Measurements from ENCODE around the gene PDK2. TPM values are rescaled to one million over a fixed set of nuclear protein-coding genes. Genes with fewer than 3 reads are reported as not detected.
A peak's percentile ranks its signal among the peaks of the same experiment; 100 is the strongest.

PDK2 gene
- total RNA-seq, 1 experiment from 2014 or later = 22.5 TPM

DNA sequence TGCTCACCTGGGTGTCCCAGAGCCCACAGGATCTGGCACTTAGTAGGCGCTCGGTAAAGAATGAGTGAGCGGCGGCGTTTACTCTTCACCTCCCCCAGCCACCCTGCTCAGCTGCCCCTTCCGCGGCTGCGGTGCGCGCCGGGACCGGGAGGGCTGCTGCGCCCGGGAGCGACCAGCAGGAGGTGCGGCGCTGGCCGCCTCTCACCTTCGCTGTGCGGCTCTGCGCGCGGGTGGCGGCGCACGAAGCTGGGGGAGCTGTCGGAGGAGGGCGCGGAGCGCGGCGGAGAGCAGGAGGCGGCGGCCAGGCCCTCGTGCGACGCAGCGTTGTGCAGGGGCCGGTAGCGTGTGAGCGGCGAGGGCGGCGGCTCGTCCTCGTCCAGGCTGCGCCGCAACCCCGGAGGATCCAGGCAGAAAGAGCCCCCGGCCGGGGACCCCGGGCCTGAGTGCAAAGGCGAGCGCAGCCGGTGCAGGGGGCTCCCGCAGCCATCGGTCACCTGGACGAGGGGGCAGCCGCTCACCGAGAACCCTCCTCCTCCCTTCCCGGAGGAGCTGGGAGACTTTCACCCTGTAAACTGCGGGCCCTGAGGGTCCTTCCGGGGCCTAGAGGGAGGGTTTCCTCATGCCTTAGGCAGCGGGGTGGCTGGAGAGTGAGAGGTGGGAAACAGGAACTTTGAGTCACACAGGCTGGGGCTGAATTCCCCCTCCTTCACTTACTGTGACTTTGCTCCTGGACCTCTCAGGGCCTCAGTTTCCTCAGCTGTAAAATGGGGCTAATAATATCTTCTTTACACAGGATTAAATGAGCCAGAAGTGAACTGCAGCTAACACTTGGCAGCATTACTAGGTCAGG lies 22.3 kb downstream of the PDK2 start:
- DNase-seq (ENCODE audit: low read depth) = no peak

- no peak for DNase-seq (ENCODE audit: low read depth)
These were observed 23.1 kb downstream of the PDK2 start for GRCh38 chr17:50118076-50118827.

GRCh38 chr17:50118828-50119218 lies 23.7 kb downstream of the PDK2 start:
- DNase-seq (ENCODE audit: low read depth) = no peak

- DNase-seq (ENCODE audit: low read depth) = no peak
These were observed 25.5 kb downstream of the PDK2 start for GRCh38 chr17:50120475-50121253.

DNA sequence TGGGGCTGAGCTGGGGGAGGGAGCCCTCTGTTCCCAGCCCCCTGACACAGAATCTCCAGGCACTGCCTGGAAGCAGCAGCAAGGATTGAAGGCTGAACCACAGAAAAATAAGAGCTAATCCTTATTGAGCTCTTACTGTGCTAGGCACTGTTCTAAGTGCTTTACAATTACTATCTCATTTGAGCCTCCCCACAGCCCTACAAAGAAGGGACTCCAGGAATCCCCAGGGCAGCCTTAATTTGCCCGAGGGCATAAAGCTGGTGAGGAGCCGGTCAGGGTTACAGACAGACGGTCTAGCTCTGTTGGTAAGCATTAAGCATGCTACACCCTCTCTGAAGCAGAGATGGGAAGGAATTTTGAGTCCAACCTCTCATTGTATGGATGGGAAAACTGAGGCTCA lies 27.8 kb downstream of the PDK2 start:
- DNase-seq (ENCODE audit: low read depth) = no peak

DNA sequence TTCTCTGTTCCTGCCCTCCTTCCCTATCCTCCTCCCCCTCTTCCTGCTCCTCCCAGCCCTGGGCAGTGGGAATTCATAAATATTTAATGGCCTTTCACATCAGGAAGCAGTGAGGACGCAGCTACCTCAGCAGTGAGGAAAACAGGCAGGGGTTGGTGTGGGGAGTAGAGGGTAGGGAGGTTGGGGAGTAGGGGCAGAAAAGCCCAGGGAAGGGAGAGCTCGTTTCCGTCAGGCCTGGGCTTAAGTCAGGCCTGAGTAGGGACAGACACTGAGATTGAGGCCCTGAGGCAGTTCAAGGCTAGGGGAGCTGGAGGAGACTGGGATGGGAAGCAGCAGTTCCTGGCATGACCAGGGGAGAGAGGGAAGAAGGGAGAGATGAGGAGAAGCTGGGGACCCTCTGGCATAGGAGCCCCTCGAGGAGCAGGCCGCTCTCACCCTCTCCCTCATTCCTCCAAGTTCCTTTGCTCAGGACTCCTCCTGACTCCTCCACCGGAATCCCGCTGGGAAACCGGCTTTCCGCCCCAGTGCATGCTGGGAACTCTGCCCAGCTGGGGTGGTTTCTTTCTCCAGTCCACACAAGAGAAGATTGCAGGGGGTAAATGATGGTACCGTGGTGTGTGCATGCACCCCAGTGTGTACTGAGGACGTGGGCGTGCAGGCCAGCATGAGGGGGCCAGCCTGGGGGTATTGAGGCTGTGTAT lies 28.6 kb downstream of the PDK2 start:
- no peak for DNase-seq (ENCODE audit: low read depth)

DNA sequence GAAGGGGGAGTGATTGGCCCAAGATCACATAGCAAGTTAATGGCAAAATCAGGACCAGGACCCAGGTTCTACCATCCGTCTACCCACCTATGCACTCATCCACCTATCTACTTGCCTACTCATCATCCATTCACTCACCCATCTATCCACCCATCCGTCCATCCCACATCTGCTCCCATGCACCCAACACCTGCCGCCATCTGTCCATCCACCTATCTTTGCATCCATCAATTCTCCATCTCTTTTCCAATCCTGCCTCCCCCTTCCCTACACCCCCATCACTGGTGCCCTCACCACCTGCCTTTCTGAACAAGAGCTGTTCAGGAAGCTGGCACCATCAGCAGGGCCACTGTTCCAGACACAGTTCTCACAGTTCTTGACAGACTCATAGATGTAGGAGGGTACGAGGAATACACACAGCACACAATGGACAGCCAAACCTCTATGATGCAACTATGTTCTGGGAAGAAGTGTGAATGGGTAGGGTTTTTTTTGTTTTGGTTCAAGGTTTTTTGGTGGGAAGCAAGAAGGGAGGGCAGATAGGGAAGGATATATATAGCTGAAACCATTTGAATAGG lies 30.4 kb downstream of the PDK2 start:
- DNase-seq (ENCODE audit: low read depth) = no peak

DNA sequence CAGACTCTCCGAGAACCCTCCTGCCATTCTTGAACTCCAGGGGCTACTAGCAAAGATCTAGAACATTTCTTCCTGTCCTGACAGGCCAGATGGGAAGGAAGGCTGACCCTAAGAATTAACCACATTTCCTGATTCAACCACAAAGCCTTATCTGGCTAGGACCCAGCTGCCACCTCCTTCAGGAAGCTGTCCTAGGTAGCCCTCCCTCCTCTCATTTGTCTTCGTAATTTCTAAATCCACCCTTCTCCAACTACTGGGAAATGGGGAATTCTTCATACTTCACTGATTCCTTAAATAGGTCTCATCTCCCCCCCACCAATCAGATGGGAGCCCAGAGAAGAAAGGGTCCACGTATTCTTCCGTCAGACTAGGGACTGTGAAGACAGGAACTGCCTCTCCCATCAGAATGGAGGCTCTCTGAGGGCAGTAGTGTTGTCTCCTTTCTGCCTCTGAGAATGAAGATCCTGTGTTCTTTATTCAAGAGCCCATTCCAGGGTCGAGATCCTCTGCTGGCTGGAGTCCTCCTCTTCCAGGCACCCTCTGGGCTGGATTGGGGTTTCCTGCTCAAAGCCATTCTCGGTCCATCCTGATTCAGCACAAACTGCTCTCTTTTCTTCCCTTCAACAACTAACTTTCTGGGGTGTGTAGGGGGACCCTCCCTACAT lies 32.7 kb downstream of the PDK2 start:
- DNase-seq (ENCODE audit: low read depth) = peak; percentile 49

DNA sequence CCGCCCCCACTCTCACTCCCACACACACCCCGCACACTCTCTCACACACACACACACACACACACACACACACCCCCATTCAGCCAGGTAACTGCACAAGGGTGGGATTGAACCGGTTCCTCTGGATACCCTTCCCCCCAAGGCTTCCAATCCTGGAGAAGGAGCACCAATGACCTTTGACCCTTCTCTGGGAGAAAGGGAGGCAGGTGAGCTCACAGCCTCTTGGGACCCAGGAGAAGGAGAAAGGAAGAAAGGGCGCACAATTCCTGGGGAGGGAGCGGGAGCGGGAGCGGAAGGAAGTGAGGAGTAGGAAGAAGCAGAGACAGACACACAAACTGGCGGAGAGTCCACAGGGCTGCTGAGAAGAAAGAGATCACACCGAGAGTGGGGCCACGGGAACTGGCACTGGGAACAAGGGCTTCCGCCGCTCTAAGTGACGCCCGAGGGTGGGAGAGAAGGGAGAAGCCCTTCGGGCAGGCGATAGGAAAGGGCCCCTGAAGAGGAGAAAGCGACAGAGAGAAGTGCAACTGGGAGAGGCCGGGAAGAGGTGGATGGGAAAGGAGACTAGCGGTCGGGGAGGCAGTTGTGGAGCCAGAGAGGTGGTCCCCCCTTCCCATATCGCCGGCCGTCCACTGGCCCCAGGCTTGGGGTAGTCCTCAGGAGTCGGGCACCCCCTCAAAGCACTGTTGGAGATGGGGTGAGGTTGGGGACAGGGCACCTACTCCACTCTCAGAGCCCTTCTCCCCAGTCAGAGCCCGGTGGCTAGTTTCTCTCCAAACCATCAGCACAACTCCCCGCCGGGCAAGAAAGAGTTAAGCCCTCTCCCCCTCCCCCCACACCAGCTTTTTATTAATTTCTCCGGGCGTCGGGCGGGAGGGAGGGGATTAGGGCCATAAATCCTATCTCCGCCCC lies 33.5 kb downstream of the PDK2 start:
- DNase-seq (ENCODE audit: low read depth) = no peak

DNA sequence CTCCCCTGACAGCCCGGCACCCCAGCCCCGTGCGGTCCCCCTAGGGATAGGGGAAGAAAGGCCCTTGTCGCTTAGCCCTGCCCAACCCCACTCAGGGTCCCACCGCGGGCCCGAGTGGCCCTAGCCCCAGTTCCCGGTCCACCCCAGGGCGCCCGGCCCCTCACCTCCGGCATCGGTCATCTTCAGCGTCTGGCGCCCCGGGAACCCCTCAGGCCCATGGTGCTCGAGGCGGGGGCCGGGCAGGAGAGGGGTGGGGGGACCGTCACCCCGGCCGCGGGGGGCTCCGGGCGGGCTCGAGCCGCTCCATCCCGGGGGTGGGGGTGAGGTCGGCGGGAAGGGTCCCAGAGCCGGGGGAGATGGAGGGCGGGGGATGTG lies 34.2 kb downstream of the PDK2 start:
- DNase-seq (ENCODE audit: low read depth) = no peak

GRCh38 chr17:50129728-50130558 lies 34.8 kb downstream of the PDK2 start, which contains the start of gene SAMD14:
SAMD14 (minus strand) TSS chr17:50130160; CDS start chr17:50124959, 5,201 bp downstream.
- peak; percentile 42 for DNase-seq (ENCODE audit: low read depth)

GRCh38 chr17:50130559-50131305 lies 35.6 kb downstream of the PDK2 start:
- DNase-seq (ENCODE audit: low read depth) = no peak

DNA sequence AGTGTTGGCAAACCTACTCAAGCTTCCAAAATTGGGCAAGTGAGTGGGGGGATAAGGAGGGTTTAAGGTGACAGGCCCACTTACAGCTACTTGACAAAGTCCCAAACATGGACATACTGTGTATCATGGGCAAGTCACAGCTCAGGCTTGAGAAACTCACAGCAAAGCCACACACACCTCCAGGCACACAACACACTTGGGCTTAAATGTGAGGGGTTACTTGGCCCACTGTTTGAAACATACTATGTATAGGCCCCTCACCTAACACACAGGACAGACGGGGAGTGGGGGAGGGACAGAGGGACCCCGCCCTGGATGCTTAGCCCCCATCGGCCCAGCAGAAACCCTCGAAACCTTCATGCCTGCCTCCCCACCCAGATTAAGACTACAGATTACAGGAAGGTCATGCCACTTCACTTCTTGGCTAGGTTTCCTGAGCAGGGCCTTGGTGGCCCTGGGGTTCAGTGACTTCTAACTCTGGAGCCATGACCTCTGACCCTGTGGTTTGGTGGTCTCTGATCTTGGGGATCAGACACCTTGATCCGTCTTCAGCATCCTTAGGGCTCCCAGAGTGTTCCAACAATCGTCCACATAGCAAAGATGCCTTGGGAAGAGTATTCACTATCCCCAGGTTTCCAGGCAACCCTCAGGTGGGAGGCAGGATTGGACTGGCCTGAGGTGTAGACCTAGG lies 37.1 kb downstream of the PDK2 start:
- no peak for DNase-seq (ENCODE audit: low read depth)

GRCh38 chr17:50133028-50133768 lies 38.0 kb downstream of the PDK2 start:
- DNase-seq (ENCODE audit: low read depth) = peak; percentile 57

DNA sequence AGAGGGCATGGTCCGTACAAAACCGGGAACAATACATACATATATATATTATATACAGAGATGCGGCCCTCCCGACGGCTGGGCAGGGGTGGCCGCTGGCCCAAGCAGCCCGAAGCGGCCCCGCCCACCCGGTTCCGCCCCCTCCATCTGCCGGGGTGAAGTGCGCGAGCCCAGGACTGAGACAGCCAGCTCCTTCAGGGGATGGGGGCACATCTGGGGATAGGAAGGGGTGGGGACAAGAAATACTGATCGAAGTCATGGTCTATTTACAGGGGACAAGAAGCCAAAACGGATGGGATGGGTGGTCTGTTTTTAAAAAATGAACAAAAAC lies 38.6 kb downstream of the PDK2 start:
- DNase-seq (ENCODE audit: low read depth) = no peak
